Measurements from ENCODE around the gene PLA2G4B.

Gene PLA2G4B

GRCh38 chr15:41822957-41823356 is 15.7 kb upstream of the PLA2G4B start:
- Histone ChIP-seq H3K79me2 (ENCODE audit: insufficient read depth, low read depth) (no peaks in the 10 kb centered on the region), H3K27ac (no peak overlapping the region), H3K4me3 (IDR thresholded peaks at IDR 0.05; ENCODE audit: insufficient read depth, low read depth, low read length) (no peak overlapping the region), H4K20me1 (ENCODE audit: insufficient read depth) (no peaks in the 10 kb centered on the region), H3K27me3 (ENCODE audit: insufficient read depth, low read depth) (no peaks in the 10 kb centered on the region), H3K9ac (no peak overlapping the region), H3K4me2 (no peak overlapping the region), H2AFZ (ENCODE audit: low read depth) (no peak overlapping the region), H3K4me1 (ENCODE audit: low read depth, poor library complexity, severe bottlenecking) (no peaks in the 10 kb centered on the region), H3K36me3 (ENCODE audit: insufficient read depth) (no peaks in the 10 kb centered on the region)
- TF ChIP-seq CTCF (conservative IDR thresholded peaks at IDR 0.05; ENCODE audit: low read depth, low read length): no peak

GRCh38 chr15:41823502-41823901 is 15.1 kb upstream of the PLA2G4B start:
- Histone ChIP-seq H2AFZ (ENCODE audit: low read depth) (no peak overlapping the region), H3K27ac (no peak overlapping the region), H4K20me1 (ENCODE audit: insufficient read depth) (no peaks in the 10 kb centered on the region), H3K79me2 (ENCODE audit: insufficient read depth, low read depth) (no peaks in the 10 kb centered on the region), H3K36me3 (ENCODE audit: insufficient read depth) (no peaks in the 10 kb centered on the region), H3K27me3 (ENCODE audit: insufficient read depth, low read depth) (no peaks in the 10 kb centered on the region), H3K4me3 (IDR thresholded peaks at IDR 0.05; ENCODE audit: insufficient read depth, low read depth, low read length) (no peak overlapping the region), H3K9ac (no peak overlapping the region), H3K4me2 (no peak overlapping the region), H3K4me1 (ENCODE audit: low read depth, poor library complexity, severe bottlenecking) (peaks cover under 1% of the 10 kb centered on the region)
- TF ChIP-seq CTCF (conservative IDR thresholded peaks at IDR 0.05; ENCODE audit: low read depth, low read length): no peak

- Histone ChIP-seq H3K27ac (no peak overlapping the region), H3K4me2 (no peak overlapping the region), H3K79me2 (ENCODE audit: insufficient read depth, low read depth) (no peaks in the 10 kb centered on the region), H3K4me3 (IDR thresholded peaks at IDR 0.05; ENCODE audit: insufficient read depth, low read depth, low read length) (no peak overlapping the region), H3K9ac (no peak overlapping the region), H3K27me3 (ENCODE audit: insufficient read depth, low read depth) (no peaks in the 10 kb centered on the region), H3K4me1 (ENCODE audit: low read depth, poor library complexity, severe bottlenecking) (peaks cover 6% of the 10 kb centered on the region), H3K36me3 (ENCODE audit: insufficient read depth) (no peaks in the 10 kb centered on the region), H4K20me1 (ENCODE audit: insufficient read depth) (no peaks in the 10 kb centered on the region), H2AFZ (ENCODE audit: low read depth) (no peak overlapping the region)
- TF ChIP-seq CTCF (conservative IDR thresholded peaks at IDR 0.05; ENCODE audit: low read depth, low read length): no peak
Measured at GRCh38 chr15:41824062-41824745, 14.4 kb upstream of the PLA2G4B start.

- Histone ChIP-seq H2AFZ (ENCODE audit: low read depth) (no peak overlapping the region), H3K27ac (no peak overlapping the region), H3K4me3 (IDR thresholded peaks at IDR 0.05; ENCODE audit: insufficient read depth, low read depth, low read length) (no peak overlapping the region), H3K79me2 (ENCODE audit: insufficient read depth, low read depth) (no peaks in the 10 kb centered on the region), H4K20me1 (ENCODE audit: insufficient read depth) (no peaks in the 10 kb centered on the region), H3K27me3 (ENCODE audit: insufficient read depth, low read depth) (no peaks in the 10 kb centered on the region), H3K4me2 (no peak overlapping the region), H3K4me1 (ENCODE audit: low read depth, poor library complexity, severe bottlenecking) (peaks cover 6% of the 10 kb centered on the region), H3K36me3 (ENCODE audit: insufficient read depth) (no peaks in the 10 kb centered on the region), H3K9ac (no peak overlapping the region)
- TF ChIP-seq CTCF (conservative IDR thresholded peaks at IDR 0.05; ENCODE audit: low read depth, low read length): no peak
Measured at GRCh38 chr15:41825145-41825544, 13.5 kb upstream of the PLA2G4B start.
